ENCODE data around the gene MAB21L3. TPM values are rescaled to one million over a fixed set of nuclear protein-coding genes. Genes with fewer than 3 reads are reported as not detected.

Gene MAB21L3
- total and polyA plus RNA-seq, 12 donors: 0.03 to 1.8 (median 0.38) TPM; not detected in 8

DNA sequence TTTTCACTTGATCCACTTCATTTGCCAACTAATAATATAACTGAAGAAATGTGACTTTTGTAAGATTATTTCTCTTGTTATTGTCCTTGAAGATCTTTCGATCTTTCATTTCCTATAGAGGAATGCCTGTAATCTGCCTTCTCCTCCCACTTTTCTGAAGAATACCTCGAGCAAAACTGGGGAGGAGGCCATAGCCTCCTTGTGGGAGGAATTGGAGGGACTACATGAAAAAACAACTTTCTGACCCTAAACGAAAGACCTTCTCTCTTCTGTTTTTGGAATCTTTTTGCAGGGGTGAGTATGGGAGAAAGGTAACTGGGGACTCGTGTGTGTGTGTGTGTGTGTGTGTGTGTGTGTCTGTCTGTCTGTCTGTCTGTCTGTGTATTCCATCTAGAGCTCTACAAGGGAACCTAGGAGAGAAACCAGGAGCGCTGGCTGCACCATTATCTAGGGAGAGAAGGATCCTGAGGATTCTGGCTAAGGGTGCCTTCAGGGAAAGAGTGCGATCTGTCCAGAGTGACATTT, 32.4 kb upstream of the MAB21L3 start:
- no peak for DNase-seq
- TF ChIP-seq, protein P1, sequence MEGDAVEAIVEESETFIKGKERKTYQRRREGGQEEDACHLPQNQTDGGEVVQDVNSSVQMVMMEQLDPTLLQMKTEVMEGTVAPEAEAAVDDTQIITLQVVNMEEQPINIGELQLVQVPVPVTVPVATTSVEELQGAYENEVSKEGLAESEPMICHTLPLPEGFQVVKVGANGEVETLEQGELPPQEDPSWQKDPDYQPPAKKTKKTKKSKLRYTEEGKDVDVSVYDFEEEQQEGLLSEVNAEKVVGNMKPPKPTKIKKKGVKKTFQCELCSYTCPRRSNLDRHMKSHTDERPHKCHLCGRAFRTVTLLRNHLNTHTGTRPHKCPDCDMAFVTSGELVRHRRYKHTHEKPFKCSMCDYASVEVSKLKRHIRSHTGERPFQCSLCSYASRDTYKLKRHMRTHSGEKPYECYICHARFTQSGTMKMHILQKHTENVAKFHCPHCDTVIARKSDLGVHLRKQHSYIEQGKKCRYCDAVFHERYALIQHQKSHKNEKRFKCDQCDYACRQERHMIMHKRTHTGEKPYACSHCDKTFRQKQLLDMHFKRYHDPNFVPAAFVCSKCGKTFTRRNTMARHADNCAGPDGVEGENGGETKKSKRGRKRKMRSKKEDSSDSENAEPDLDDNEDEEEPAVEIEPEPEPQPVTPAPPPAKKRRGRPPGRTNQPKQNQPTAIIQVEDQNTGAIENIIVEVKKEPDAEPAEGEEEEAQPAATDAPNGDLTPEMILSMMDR (IDR thresholded peaks at IDR 0.05): no peak
- TF ChIP-seq POLR2A (IDR thresholded peaks at IDR 0.05): no peak
- no peak overlapping the region for H3K27ac ChIP-seq
- H3K27me3 ChIP-seq: no peaks in the 10 kb centered on the region
- 58 to 70% (median 61%) methylated on average over 6 of the region's 6 CpGs for WGBS, 4 donors
- no peak overlapping the region for H3K4me3 ChIP-seq
- H3K9me3 ChIP-seq (replicated peaks in 1 of 3): no peaks in the 10 kb centered on the region
- no peaks in the 10 kb centered on the region for H3K36me3 ChIP-seq (replicated peaks in 1 of 2)
- intact Hi-C loops (cut with DNase I): no loop called here
- H3K4me1 ChIP-seq (replicated peaks in 1 of 2): no peaks in the 10 kb centered on the region

DNA sequence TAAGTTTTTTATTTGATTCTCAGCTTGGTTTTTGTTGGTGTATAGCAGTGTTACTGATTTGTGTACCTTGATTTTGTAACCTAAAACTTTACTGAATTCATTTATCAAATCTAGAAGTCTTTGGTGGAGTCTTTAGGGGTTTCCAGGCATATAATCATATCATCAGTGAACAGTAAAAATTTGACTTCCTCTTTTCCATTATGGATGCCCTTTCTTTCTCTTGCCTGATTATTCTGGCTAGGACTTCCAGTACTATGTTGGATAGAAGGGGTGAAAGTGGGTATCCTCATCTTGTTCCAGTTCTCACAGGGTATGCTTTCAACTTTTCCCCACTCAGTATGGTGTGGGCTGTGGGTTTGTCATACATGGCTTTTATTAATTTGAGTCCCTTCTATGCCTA, 23.6 kb upstream of the MAB21L3 start:
- no peaks in the 10 kb centered on the region for H3K27me3 ChIP-seq
- DNase-seq: no peak
- no peak overlapping the region for H3K4me3 ChIP-seq
- H3K9me3 ChIP-seq (replicated peaks in 1 of 3): peaks cover 0 to 9% (median 0%) of the 10 kb centered on the region in 3 donors
- H3K27ac ChIP-seq: no peak overlapping the region
- H3K36me3 ChIP-seq (replicated peaks in 1 of 2): no peaks in the 10 kb centered on the region
- intact Hi-C loops (cut with DNase I): no loop called here
- no peaks in the 10 kb centered on the region for H3K4me1 ChIP-seq (replicated peaks in 1 of 2)
- TF ChIP-seq, protein P1 (IDR thresholded peaks at IDR 0.05): no peak
- no peak for TF ChIP-seq POLR2A (IDR thresholded peaks at IDR 0.05)

DNA sequence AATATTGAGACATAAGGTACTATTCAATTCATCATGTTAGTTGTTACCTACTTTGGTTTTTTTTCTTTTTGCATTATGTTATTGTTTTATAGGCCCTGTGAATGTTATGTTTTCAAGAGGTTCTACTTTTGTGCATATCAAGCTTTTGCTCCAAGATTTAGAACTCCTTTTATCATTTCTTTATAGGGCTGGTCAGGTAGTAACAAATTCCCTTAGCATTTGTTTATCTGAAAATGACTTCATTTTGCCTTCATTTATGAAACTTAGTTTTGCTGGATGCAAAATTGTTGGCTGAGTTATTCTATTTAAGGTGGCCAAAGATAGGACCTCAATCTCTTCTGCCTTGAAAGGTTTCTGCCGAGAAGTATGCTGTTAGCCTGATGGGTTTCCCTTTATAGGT, 21.3 kb upstream of the MAB21L3 start:
- H3K4me1 ChIP-seq (replicated peaks in 1 of 2): no peaks in the 10 kb centered on the region
- 74 to 88% (median 82%) methylated on average over 1 of the region's 1 CpG for WGBS, 4 donors
- no peak overlapping the region for H3K27ac ChIP-seq
- TF ChIP-seq, protein P1 (IDR thresholded peaks at IDR 0.05): no peak
- TF ChIP-seq POLR2A (IDR thresholded peaks at IDR 0.05): no peak
- no peaks in the 10 kb centered on the region for H3K36me3 ChIP-seq (replicated peaks in 1 of 2)
- H3K4me3 ChIP-seq: no peak overlapping the region
- intact Hi-C loops (cut with DNase I): no loop called here
- no peaks in the 10 kb centered on the region for H3K27me3 ChIP-seq
- DNase-seq: no peak
- H3K9me3 ChIP-seq (replicated peaks in 1 of 3): peaks cover 0 to 9% (median under 1%) of the 10 kb centered on the region in 3 donors

DNA sequence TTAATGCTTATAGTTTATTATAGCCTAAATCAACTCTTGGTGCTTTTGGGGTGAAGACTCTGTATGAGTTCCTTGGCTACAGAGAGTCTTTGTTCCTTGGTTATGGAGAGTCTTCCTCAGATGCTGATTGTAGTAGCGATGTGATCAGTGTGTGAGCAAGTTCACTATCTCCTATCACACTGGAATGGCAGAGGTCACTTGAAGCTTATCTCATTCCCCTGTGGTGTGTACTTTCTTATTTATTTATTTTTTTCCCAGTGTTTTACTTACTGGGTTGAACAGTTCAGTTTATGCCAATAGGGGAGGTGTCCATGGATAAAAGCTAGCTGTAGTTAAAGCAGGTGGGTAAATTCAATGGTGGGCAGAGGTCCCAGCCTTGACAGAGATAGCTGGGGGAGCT, 20.1 kb upstream of the MAB21L3 start:
- Histone ChIP-seq H3K36me3 (replicated peaks in 1 of 2) (no peaks in the 10 kb centered on the region), H3K4me3 (no peak overlapping the region), H3K9me3 (replicated peaks in 1 of 3) (peaks cover 0 to 9% (median 8%) of the 10 kb centered on the region in 3 donors), H3K4me1 (replicated peaks in 1 of 2) (no peaks in the 10 kb centered on the region), H3K27ac (no peak overlapping the region), H3K27me3 (no peaks in the 10 kb centered on the region)
- 88 to 95% (median 90%) methylated on average over 1 of the region's 1 CpG for WGBS, 4 donors
- intact Hi-C loops (cut with DNase I): no loop called here
- no peak for DNase-seq
- TF ChIP-seq, protein P1 (IDR thresholded peaks at IDR 0.05): no peak
- no peak for TF ChIP-seq POLR2A (IDR thresholded peaks at IDR 0.05)

Data from adrenal gland (tissue), 12 donors.